ENCODE results near the gene IZUMO1. TPM values are rescaled to one million over a fixed set of nuclear protein-coding genes. Genes with fewer than 3 reads are reported as not detected.

The IZUMO1 gene
- 0.27 and 0.38 TPM in 2 replicates for total RNA-seq

DNA sequence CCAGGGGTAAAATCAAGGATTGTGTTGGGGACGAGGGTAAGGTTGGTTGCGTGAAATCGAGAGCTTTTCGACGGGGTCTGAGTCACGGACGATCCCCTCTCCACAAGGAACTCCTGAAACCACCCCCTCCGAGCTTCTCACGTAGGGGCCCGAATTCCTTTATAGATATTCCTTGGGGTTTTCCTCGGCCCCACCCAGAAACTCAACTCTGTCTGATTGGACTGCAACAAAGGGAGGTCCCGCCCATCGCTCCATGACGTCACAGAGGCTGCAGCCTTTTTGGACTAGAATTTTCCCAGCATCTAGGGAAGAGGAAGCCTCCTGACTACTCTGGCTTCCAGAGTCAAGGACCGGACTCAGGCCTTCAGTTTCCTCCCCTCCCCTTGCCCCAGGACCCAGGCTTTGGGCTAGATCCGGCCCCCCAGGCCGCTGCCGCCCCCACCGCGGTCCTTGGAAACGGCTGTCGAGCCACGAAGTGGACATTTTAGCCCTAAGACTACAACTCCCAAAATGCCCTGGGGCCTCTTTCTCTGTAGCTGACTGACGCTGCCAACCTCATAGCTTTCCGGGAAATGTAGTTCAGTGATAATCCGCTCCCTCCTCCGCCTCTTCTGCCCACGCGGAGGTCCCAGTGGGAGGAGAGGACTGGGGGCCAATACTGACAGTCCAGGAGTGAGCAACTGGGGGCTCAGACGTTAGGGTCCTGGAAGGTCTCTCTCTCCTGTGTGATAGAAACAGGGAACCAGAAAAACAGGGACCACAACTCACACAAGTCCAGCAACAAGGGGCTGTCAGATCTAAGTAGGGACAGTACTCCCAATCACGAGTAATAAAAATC, at the start of gene IZUMO1:
Gene IZUMO1 (minus strand): TSS at position 172 of the 838 bp plus-strand sequence. CDS start 1,050 bp downstream, outside the sequence.

GRCh38 chr19:48755084-48755641, 8.5 kb upstream of the IZUMO1 start, which contains the start of gene FGF21:
FGF21 (plus strand) TSS chr19:48755524; CDS start chr19:48756237, 713 bp downstream.

DNA sequence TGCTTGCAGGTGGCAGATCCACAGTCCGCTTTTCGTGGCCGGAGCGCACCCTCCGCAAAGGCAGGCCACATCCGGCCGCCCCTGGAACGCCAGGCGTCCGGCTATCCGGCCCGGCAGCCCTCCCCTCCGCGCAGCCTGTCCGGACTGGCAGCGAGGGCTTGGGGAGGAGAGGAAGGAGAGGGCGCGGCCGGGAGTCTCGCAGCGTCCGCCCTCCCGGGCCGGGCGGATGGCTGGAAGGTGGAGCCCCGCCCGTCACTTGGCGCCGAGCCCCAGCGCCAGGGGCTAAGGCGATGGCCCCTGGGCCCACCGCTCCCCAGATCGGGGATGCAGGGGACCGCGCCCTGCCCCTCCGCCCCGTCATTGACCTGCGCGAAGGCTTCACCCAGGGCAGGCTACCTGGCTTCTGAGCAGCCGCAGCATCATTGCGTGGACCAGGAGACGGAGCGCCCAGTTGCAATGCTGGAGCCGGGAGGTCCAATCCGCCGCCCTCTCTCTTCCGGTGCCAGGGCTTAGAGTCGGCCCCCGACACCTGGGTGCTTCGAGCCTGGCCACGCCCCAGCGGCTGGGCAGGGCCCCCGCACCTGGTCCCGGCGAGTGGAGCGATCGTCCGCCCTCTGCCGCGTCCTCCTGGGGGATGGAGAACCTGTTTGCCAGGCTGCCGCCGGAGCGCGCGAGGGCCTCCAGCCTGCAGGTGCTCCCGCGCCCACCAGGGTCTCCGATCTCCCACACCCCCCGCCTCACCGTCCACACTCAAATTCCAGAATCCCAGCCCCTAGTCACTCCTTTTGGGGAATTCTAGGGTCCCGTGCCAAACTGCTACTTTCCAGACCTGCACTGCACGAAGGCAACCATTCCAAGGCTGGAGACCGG, 6.0 kb upstream of the IZUMO1 start, which contains the start of gene FUT1:
Gene FUT1 (minus strand): TSS at position 146 of the 870 bp plus-strand sequence. CDS start 1,360 bp downstream, outside the sequence.

GRCh38 chr19:48740164-48740972, 6.3 kb downstream of the IZUMO1 start, which contains the start of gene RASIP1:
RASIP1 (minus strand) TSS chr19:48740610; CDS start chr19:48740282, 328 bp downstream.

GRCh38 chr19:48719263-48720171, 27.2 kb downstream of the IZUMO1 start, which contains the start of gene MAMSTR:
MAMSTR (minus strand) TSS chr19:48719725; CDS start chr19:48719031, 694 bp downstream.

DNA sequence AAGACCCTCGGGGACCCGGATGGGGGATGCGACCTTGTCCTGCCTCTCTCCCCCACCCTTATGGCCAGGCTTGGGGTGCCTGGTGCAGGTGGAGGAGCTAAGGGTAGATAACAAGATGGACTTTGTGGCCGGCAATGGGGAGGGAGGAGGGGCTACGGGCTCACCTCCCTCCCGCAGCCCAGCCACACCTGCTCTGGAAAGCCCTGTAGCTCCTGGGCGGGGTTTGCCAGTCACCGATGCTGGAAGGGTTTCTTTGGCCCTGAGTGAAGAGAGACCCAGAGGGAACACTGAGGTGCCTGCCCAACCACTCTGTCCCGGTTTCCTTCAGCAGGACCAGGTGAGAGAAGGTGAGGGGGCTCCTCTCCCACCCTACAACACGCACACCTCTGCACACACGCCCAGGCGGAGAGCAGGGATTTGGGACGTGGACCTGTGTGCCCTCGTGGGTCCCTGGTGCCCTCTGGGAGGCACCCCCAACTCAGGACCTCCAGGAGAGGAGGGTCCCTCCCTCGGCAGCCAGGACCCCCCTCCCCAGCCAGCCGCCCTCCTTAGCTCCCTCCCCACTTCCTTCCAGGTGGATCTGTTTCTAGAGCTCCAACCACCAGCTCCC, 50.9 kb downstream of the IZUMO1 start, which contains the start of gene FUT2:
Gene FUT2 (plus strand): TSS at position 229 of the 610 bp plus-strand sequence. CDS start 6,986 bp downstream, outside the sequence.

Other genes starting within 250 kb of the IZUMO1 start
- under 0.01 and 0.28 TPM in 2 replicates for gene LMTK3, start 235.1 kb downstream of the IZUMO1 start, total RNA-seq
- gene SULT2B1, start 194.7 kb downstream of the IZUMO1 start, total RNA-seq: not detected in 2 replicates
- not detected in 2 replicates for gene SPACA4, start 140.2 kb downstream of the IZUMO1 start, total RNA-seq
- gene FAM83E, start 131.8 kb downstream of the IZUMO1 start, total RNA-seq: 0.56 and 0.90 TPM in 2 replicates
- 2,428 and 2,851 TPM in 2 replicates for gene RPL18, start 127.7 kb downstream of the IZUMO1 start, total RNA-seq
- 4.6 and 5.0 TPM in 2 replicates for gene SPHK2, start 127.4 kb downstream of the IZUMO1 start, total RNA-seq
- gene DBP, start 109.5 kb downstream of the IZUMO1 start, total RNA-seq: 0.81 and 1.6 TPM in 2 replicates
- 1.3 and 1.7 TPM in 2 replicates for gene CA11, start 100.7 kb downstream of the IZUMO1 start, total RNA-seq
- gene NTN5, start 73.9 kb downstream of the IZUMO1 start, total RNA-seq: under 0.01 TPM in 1 of 2 replicates, not detected in the other
- not detected in 2 replicates for gene FUT2, start 50.9 kb downstream of the IZUMO1 start, total RNA-seq
- gene MAMSTR, start 27.2 kb downstream of the IZUMO1 start, total RNA-seq: 0.09 and 0.38 TPM in 2 replicates
- 54.5 and 70.3 TPM in 2 replicates for gene RASIP1, start 6.3 kb downstream of the IZUMO1 start, total RNA-seq
- gene FUT1, start 5.7 kb upstream of the IZUMO1 start, total RNA-seq: 4.5 and 6.9 TPM in 2 replicates
- gene FGF21, start 8.6 kb upstream of the IZUMO1 start, total RNA-seq: not detected in 2 replicates
- 36.6 and 36.9 TPM in 2 replicates for gene BCAT2, start 64.1 kb upstream of the IZUMO1 start, total RNA-seq
- 4.6 and 4.9 TPM in 2 replicates for gene HSD17B14, start 89.6 kb upstream of the IZUMO1 start, total RNA-seq
- 1.2 and 3.2 TPM in 2 replicates for gene PLEKHA4, start 121.7 kb upstream of the IZUMO1 start, total RNA-seq
- 29.1 and 32.7 TPM in 2 replicates for gene PPP1R15A, start 125.5 kb upstream of the IZUMO1 start, total RNA-seq
- gene TULP2, start 151.8 kb upstream of the IZUMO1 start, total RNA-seq: not detected in 2 replicates
- 112 and 148 TPM in 2 replicates for gene NUCB1, start 153.4 kb upstream of the IZUMO1 start, total RNA-seq
- gene DHDH, start 186.8 kb upstream of the IZUMO1 start, total RNA-seq: 0.18 TPM in 1 of 2 replicates, not detected in the other
- gene BAX, start 208.0 kb upstream of the IZUMO1 start, total RNA-seq: 143 and 157 TPM in 2 replicates
- 714 and 907 TPM in 2 replicates for gene FTL, start 218.4 kb upstream of the IZUMO1 start, total RNA-seq
- gene GYS1, start 246.4 kb upstream of the IZUMO1 start, total RNA-seq: 27.3 and 31.8 TPM in 2 replicates
- gene RUVBL2, start 247.0 kb upstream of the IZUMO1 start, total RNA-seq: 261 and 328 TPM in 2 replicates